Measurements from ENCODE around the gene DRC3. TPM values are rescaled to one million over a fixed set of nuclear protein-coding genes. Genes with fewer than 3 reads are reported as not detected.

DRC3 gene
- total and polyA plus RNA-seq, 12 donors, result 0.55 to 3.0 (median 2.0) TPM

GRCh38 chr17:17934214-17934613 is 38.4 kb upstream of the DRC3 start:
- Histone ChIP-seq H3K27me3 (no peaks in the 10 kb centered on the region), H3K27ac (peak overlapping the region in 2 of 10 donors; percentile 1 to 7), H3K9me3 (no peaks in the 10 kb centered on the region), H3K4me3 (no peak overlapping the region), H3K4me1 (peaks cover 26 to 97% (median 67%) of the 10 kb centered on the region in 9 donors), H3K36me3 (no peaks in the 10 kb centered on the region)
- WGBS, 2 donors, result 65 to 83% methylated on average over 2 of the region's 2 CpGs
- TF ChIP-seq CTCF (IDR thresholded peaks at IDR 0.05), result no peak
- intact Hi-C loops (cut with DNase I), result loop anchor here in 1 of 10 donors (5.0 kb wide), 1 partner anchor 38 kb away; the partner anchor contains the start of genes DRC3 and TOM1L2
- DNase-seq (no peak), ATAC-seq (no peak)

GRCh38 chr17:17934806-17935205 is 37.9 kb upstream of the DRC3 start:
- Histone ChIP-seq H3K9me3 (no peaks in the 10 kb centered on the region), H3K36me3 (no peaks in the 10 kb centered on the region), H3K27me3 (no peaks in the 10 kb centered on the region), H3K4me1 (peaks cover 25 to 97% (median 67%) of the 10 kb centered on the region in 9 donors), H3K4me3 (no peak overlapping the region), H3K27ac (peak overlapping the region in 3 of 10 donors; percentile 1 to 22 (median 7))
- intact Hi-C loops (cut with DNase I), result loop anchor here in 1 of 10 donors (5.0 kb wide), 1 partner anchor 37 kb away; the partner anchor contains the start of genes DRC3 and TOM1L2
- ATAC-seq (no peak), DNase-seq (no peak)
- 72 to 75% methylated on average over 3 of the region's 3 CpGs for WGBS, 2 donors
- no peak for TF ChIP-seq CTCF (IDR thresholded peaks at IDR 0.05)

GRCh38 chr17:17935321-17936271 is 37.1 kb upstream of the DRC3 start:
- TF ChIP-seq CTCF (IDR thresholded peaks at IDR 0.05), result no peak
- 37 to 54% methylated on average over 6 of the region's 6 CpGs for WGBS, 2 donors
- H3K9me3 ChIP-seq, result no peaks in the 10 kb centered on the region
- H3K36me3 ChIP-seq, result no peaks in the 10 kb centered on the region
- intact Hi-C loops (cut with DNase I), result no loop called here
- no peak overlapping the region for H3K4me3 ChIP-seq
- DNase-seq (no peak), ATAC-seq (peak in 6 of 8 donors; percentile 40 to 78 (median 50))
- H3K27me3 ChIP-seq, result no peaks in the 10 kb centered on the region
- H3K27ac ChIP-seq, result peak overlapping the region in 6 of 10 donors; percentile 5 to 42 (median 32)
- H3K4me1 ChIP-seq, result peaks cover 21 to 97% (median 67%) of the 10 kb centered on the region in 9 donors

GRCh38 chr17:17937201-17937853 is 35.3 kb upstream of the DRC3 start:
- H3K4me3 ChIP-seq, result no peak overlapping the region
- intact Hi-C loops (cut with DNase I), result no loop called here
- H3K36me3 ChIP-seq, result no peaks in the 10 kb centered on the region
- WGBS, 2 donors, result 55 to 61% methylated on average over 4 of the region's 4 CpGs
- DNase-seq, result no peak
- H3K27me3 ChIP-seq, result no peaks in the 10 kb centered on the region
- no peak for TF ChIP-seq CTCF (IDR thresholded peaks at IDR 0.05)
- peak in 2 of 8 donors; percentile 8 to 32 for ATAC-seq
- H3K27ac ChIP-seq, result peak overlapping the region in 5 of 10 donors; percentile 14 to 57 (median 36)
- peaks cover 30 to 98% (median 78%) of the 10 kb centered on the region in 9 donors for H3K4me1 ChIP-seq
- H3K9me3 ChIP-seq, result no peaks in the 10 kb centered on the region

Measured in heart right ventricle (tissue), 16 donors.